CD4-positive, alpha-beta T cell treated with Interleukin-15 for 4 hours (primary cell): ENCODE measurements around the gene EFTUD2.
"Not testable (repeated sequence)": the region's sequence is repeated elsewhere in the genome, so short reads cannot be mapped to it uniquely, and the experiment has no call there.

ENCODE experiments used
- DNase-seq: peaks from one replicate; pipeline ENCODE4 v3.0.0-alpha.2; 2020; ENCODE audit warnings: low spot score

EFTUD2 gene

GRCh38 chr17:44808656-44809388 lies 90.4 kb downstream of the EFTUD2 start:
- DNase-seq = not testable (repeated sequence)

GRCh38 chr17:44808156-44808555 lies 91.1 kb downstream of the EFTUD2 start:
- no peak for DNase-seq

GRCh38 chr17:44807817-44808155 lies 91.5 kb downstream of the EFTUD2 start:
- no peak for DNase-seq

- DNase-seq = no peak
Measured at GRCh38 chr17:44807093-44807816, 92.0 kb downstream of the EFTUD2 start.

GRCh38 chr17:44804302-44805089 lies 94.7 kb downstream of the EFTUD2 start:
- DNase-seq = no peak

GRCh38 chr17:44801880-44802279 lies 97.4 kb downstream of the EFTUD2 start:
- DNase-seq = no peak
